ENCODE measurements around the gene SND1.

DNA sequence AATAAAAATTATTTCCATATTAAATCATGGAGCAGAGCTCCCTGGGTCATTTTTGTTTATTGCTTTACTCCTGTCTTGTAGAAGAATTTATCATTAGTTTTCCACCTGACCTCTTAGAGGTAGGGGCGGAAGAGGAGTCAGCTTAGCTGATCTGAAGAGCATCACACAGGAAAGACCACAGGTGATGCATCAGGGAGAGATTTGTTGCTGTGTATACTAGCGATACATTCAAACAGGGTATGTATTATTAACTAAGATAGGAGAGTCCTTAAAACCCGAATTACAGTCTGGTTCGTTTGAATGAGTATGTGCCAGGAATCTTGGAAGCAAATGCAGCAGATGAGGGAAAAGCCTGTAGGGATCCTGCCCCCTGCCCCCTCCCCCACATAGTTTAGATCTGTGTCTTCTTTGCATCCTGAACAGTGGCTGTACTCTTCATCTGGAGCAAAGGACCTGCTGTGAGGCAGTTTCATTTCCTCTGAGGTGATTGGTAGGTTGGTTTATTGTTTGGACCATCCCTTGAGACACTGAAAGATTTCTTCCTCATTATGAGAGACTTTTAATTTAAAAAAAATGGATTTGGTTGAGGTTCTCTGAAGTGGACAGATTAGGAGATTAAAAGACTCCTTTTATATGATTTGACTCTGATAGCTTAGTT lies 177.0 kb downstream of the SND1 start:
- TF ChIP-seq POLR2AphosphoS5 (IDR thresholded peaks at IDR 0.05; ENCODE audit: low read depth, low read length): no peak
- TF ChIP-seq POLR2A (IDR thresholded peaks at IDR 0.05; ENCODE audit: low read depth, low read length): no peak
- TF ChIP-seq TAF1 (IDR thresholded peaks at IDR 0.05; ENCODE audit: borderline replicate concordance, low read depth, low read length): no peak

All from GM12892 (cell line).